Lower leg skin (tissue), 3 donors: ENCODE measurements around the gene HOXC10.

ENCODE experiments used
- CTCF ChIP-seq, 3 donors: fragments of 450-650 bp; IDR thresholded peaks; one replicate each; pipeline ENCODE4 v1.5.1; 2016; ENCODE audit warnings: antibody characterized with exemption in 3 of 3, mild to moderate bottlenecking in 3 of 3, moderate library complexity in 2 of 3
- POLR2A ChIP-seq, 2 donors: fragments of 450-650 bp; IDR thresholded peaks; one replicate each; pipeline ENCODE4 v1.6.1; 2016 to 2017; ENCODE audit warnings: antibody characterized with exemption in 2 of 2, mild to moderate bottlenecking in 1 of 2, moderate library complexity in 1 of 2

DNA sequence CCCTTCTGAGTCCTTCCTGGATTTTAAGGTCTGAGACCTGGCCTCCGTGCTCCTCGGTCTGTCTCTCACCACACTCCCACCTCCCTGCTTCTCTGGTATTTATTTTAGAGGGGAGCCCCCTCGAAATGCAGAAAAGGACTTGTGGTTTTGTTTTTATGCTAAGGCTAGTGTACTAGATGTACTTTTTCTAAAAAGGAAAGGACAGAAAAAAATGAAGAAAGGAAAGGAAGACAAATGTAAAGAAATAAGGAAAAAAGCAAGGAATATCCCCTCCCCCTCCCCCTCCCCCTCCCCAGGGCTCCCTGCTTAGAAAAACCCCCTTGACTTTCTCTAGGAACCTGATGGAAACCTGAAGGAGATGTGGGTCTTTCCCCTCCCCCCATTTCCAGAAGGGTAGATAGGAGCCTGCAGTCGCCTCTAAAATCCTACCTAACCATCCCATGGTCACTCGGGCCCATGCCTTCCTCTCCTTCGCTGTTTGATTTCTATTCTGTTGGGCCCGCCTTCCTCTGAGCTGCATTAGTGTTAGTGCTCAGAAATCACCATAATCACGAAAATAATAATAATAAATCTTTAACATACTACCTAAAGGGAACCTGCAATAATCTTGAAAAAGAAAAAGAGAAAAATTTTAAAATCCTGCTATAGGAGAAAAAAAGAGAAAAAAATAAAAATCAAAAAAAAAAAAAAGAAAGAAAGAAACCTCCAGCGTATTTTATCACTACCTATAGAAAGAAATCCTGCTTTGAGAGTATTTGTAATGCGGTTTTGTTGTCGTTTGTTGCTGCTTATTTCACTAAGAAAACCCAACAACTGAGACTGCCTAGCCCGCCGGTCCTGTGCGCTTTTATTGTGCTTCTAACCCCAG, 27.0 kb downstream of the HOXC10 start:
- no peak for TF ChIP-seq CTCF (IDR thresholded peaks at IDR 0.05)
- TF ChIP-seq POLR2A (IDR thresholded peaks at IDR 0.05) = no peak
